Endothelial cell of umbilical vein (primary cell): ENCODE data around the gene APBB3. TPM values are rescaled to one million over a fixed set of nuclear protein-coding genes. Genes with fewer than 3 reads are reported as not detected.
"Not testable (repeated sequence)": the region's sequence is repeated elsewhere in the genome, so short reads cannot be mapped to it uniquely, and the experiment has no call there.

Experiments
- BruUV-seq: library from RNA; stranded (reverse); fragments of 400-500 nt; replicated peaks from 2 replicates; lab custom pipeline; 2021; lab: Mats Ljungman, UMichigan
- CTCF ChIA-PET: fragments of 300-600, 350-600 bp; sonication (Branson Sonifier 250); formaldehyde crosslinking; loops from one replicate; lab custom pipeline; 2021; ENCODE audit warnings: antibody characterized with exemption, inconsistent platforms; lab: Charles Lee
- POLR2A ChIA-PET: fragments of 300-600, 350-600 bp; sonication (Branson Sonifier 250); formaldehyde crosslinking; loops from one replicate; lab custom pipeline; 2021; ENCODE audit warnings: antibody characterized with exemption, inconsistent platforms; lab: Charles Lee
- DNase-seq: peaks from one replicate; pipeline ENCODE4 v3.0.0-alpha.2; 2011; ENCODE audit warnings: low read depth, low spot score
- FAIRE-seq: peaks from 2 replicates; lab custom pipeline; 2011; peaks lifted over from hg19 to GRCh38; lab: Jason Lieb, UNC
- H2AFZ ChIP-seq: 2 replicates; pipeline ENCODE4 v1.6.0; 2012; ENCODE audit warnings: low read depth, low read length, control low read depth, inconsistent platforms
- H3K27ac ChIP-seq: 2 replicates; pipeline ENCODE4 v1.5.1; 2011; ENCODE audit warnings: low read depth, mild to moderate bottlenecking, control low read depth, low read length, moderate library complexity; ENCODE audit not compliant: insufficient read depth
- H3K27me3 ChIP-seq, 2 experiments: 2 replicates each; pipeline versions ENCODE4 v1.6.0 to v1.6.1; 2011; ENCODE audit warnings: low read length in 2 of 2, mixed read lengths in 1 of 2; ENCODE audit not compliant: control insufficient read depth in 2 of 2, insufficient read depth in 2 of 2
- H3K36me3 ChIP-seq, 2 experiments: 2 replicates in 1 of 2; 3 replicates in 1 of 2; pipeline ENCODE4 v1.5.1; 2011; ENCODE audit warnings: low read length in 2 of 2, mild to moderate bottlenecking in 1 of 2, moderate library complexity in 1 of 2; ENCODE audit not compliant: control insufficient read depth in 2 of 2, insufficient read depth in 2 of 2; ENCODE audit errors: extremely low read depth in 1 of 2
- H3K4me1 ChIP-seq: 3 replicates; pipeline ENCODE4 v1.5.1; 2011; ENCODE audit warnings: mild to moderate bottlenecking, low read length; ENCODE audit not compliant: control insufficient read depth, insufficient read depth; ENCODE audit errors: extremely low read depth
- H3K4me2 ChIP-seq: 2 replicates; pipeline ENCODE4 v1.6.1; 2011; ENCODE audit warnings: low read length, control low read depth, mixed read lengths; ENCODE audit not compliant: insufficient read depth
- H3K4me3 ChIP-seq, 3 experiments: fragments of 200-600 bp in 1 of 3; sonication (generic), shearing (Covaris generic) in 1 of 3; replicated peaks in 1 of 3; 2 replicates each; pipeline ENCODE4 v1.5.1; 2011 to 2016; ENCODE audit warnings: control low read depth in 3 of 3, low read length in 3 of 3, mild to moderate bottlenecking in 2 of 3, inconsistent platforms in 1 of 3, low read depth in 1 of 3, moderate library complexity in 1 of 3; ENCODE audit not compliant: insufficient read depth in 1 of 3
- H3K79me2 ChIP-seq: 2 replicates; pipeline ENCODE4 v1.6.0; 2012; ENCODE audit warnings: low read length, inconsistent platforms; ENCODE audit not compliant: control insufficient read depth, insufficient read depth
- H3K9ac ChIP-seq: replicated peaks from 2 replicates; pipeline ENCODE3; 2011; ENCODE audit warnings: low read length, control low read depth; ENCODE audit not compliant: insufficient read depth; ENCODE audit errors: extremely low read depth
- H3K9me1 ChIP-seq: replicated peaks from 3 replicates; pipeline ENCODE4 v1.6.0; 2011; ENCODE audit warnings: mild to moderate bottlenecking, low read length; ENCODE audit not compliant: control insufficient read depth, insufficient read depth; ENCODE audit errors: extremely low read depth
- H3K9me3 ChIP-seq: replicated peaks from 2 replicates; pipeline ENCODE4 v1.5.1; 2012; ENCODE audit warnings: low read length, inconsistent platforms; ENCODE audit not compliant: control insufficient read depth, insufficient read depth
- H4K20me1 ChIP-seq: replicated peaks from 2 replicates; pipeline ENCODE3; 2011; ENCODE audit warnings: mild to moderate bottlenecking, low read length; ENCODE audit not compliant: control insufficient read depth, insufficient read depth; ENCODE audit errors: extremely low read depth
- CTCF ChIP-seq, 2 donors: IDR thresholded peaks; 1 replicate in 1 of 2; 2 replicates in 1 of 2; pipeline ENCODE4 v1.5.1; 2011; ENCODE audit warnings: low read length in 2 of 2, mild to moderate bottlenecking in 2 of 2, moderate library complexity in 2 of 2, control low read depth in 1 of 2, inconsistent platforms in 1 of 2, low read depth in 1 of 2; ENCODE audit not compliant: insufficient read depth in 1 of 2; ENCODE audit errors: extremely low read depth in 1 of 2
- EZH2 ChIP-seq: IDR thresholded peaks from 2 replicates; pipeline ENCODE4 v1.6.1; 2012; ENCODE audit warnings: borderline replicate concordance, low read depth, mild to moderate bottlenecking, moderate library complexity, low read length, inconsistent platforms; ENCODE audit not compliant: severe bottlenecking
- FOS ChIP-seq: IDR thresholded peaks from 2 replicates; pipeline ENCODE4 v1.6.1; 2011; ENCODE audit warnings: mild to moderate bottlenecking, low read length, moderate library complexity, borderline replicate concordance; ENCODE audit not compliant: insufficient read depth
- GATA2 ChIP-seq: IDR thresholded peaks from 2 replicates; pipeline ENCODE4 v1.7.0; 2011; ENCODE audit warnings: low read depth, mild to moderate bottlenecking, moderate library complexity, mixed read lengths, low read length; ENCODE audit not compliant: insufficient read length, insufficient read depth
- JUN ChIP-seq: IDR thresholded peaks from 2 replicates; pipeline ENCODE4 v1.6.1; 2011; ENCODE audit warnings: borderline replicate concordance, low read depth; ENCODE audit not compliant: insufficient read length, insufficient read depth
- MYC ChIP-seq: IDR thresholded peaks from one replicate; pipeline ENCODE4 v1.6.1; 2011; ENCODE audit warnings: mild to moderate bottlenecking, low read depth, low read length
- POLR2A ChIP-seq: IDR thresholded peaks from 2 replicates; pipeline ENCODE4 v1.6.1; 2012; ENCODE audit warnings: low read depth, mild to moderate bottlenecking, control low read depth, low read length
- POLR2AphosphoS5 ChIP-seq: IDR thresholded peaks from 2 replicates; pipeline ENCODE4 v1.6.1; 2012; ENCODE audit warnings: low read depth, mild to moderate bottlenecking, control low read depth, low read length, moderate library complexity; ENCODE audit not compliant: insufficient read depth
- dilution Hi-C: fragments of 300-500 bp; cut with MboI; formaldehyde crosslinking; loops from one replicate; pipeline ENCODE4 v1.15.0; 2019; ENCODE audit warnings: low sequenced_read_pairs; ENCODE audit not compliant: extremely low pct_ligation_motif_present
- intact Hi-C: fragments of 100-400 bp; cut with micrococcal nuclease; formaldehyde crosslinking; loops from one replicate; pipeline ENCODE4 v1.10.0; 2022
- polyA plus RNA-seq, 4 experiments: library from polyadenylated mRNA; depleted of rRNA in 3 of 4; stranded (reverse) in 3 of 4; unstranded in 1 of 4; fragments of >200 nt; gene quantifications; 2 replicates each; pipeline versions ENCODE4 v1.2.1 to v1.2.3, GENCODE V29; 2011 to 2012; ENCODE audit warnings: missing spikeins in 1 of 4
- total RNA-seq: library from RNA; stranded (reverse); gene quantifications from 2 replicates; pipeline ENCODE4 v1.2.3, GENCODE V29; 2021
- TF ChIP-seq, protein P1 (sequence below): IDR thresholded peaks from 2 replicates; pipeline ENCODE4 v1.6.1; 2011; ENCODE audit not compliant: insufficient read depth, insufficient read length

Gene APBB3
- total and polyA plus RNA-seq, 2 donors (not counting 3 experiments of a cell fraction or from before 2014, with no cell fraction given), result 12.1 to 22.8 TPM

DNA sequence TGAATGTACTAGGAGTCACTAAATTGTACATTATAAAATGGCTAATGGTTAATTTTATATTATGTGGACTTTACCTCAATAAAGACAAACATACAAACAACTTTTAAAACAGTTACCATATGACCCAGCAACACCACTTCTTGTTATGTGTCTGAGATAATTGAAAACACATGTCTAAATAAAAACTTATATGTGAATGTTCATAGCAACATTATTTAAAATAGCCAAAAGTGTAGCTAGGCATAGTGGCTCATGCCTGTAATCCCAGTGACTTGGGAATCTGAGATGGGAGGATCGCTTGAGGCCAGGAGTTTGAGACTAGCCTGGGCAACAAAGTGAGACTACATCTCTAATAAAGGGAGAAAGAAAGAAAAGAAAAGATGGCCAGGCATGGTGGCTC is 23.1 kb upstream of the APBB3 start:
- no peaks in the 10 kb centered on the region for H3K9me1 ChIP-seq
- no peak overlapping the region for H2AFZ ChIP-seq
- FAIRE-seq (no peak), DNase-seq (no peak)
- no peaks in the 10 kb centered on the region for H3K27me3 ChIP-seq
- no peaks in the 10 kb centered on the region for H3K9me3 ChIP-seq
- no peaks in the 10 kb centered on the region for H3K79me2 ChIP-seq
- CTCF ChIA-PET, result interaction anchor here (1.3 to 2.3 kb wide), 2 partner anchors 11 to 224 kb away, joined by 5 to 10 read pairs; no protein-coding TSS in a partner anchor
- BruUV-seq, result no TSS peak
- intact Hi-C loops, result no loop called here
- dilution Hi-C loops, result no loop called here
- H4K20me1 ChIP-seq, result no peaks in the 10 kb centered on the region
- peaks cover 23% of the 10 kb centered on the region for H3K4me1 ChIP-seq
- POLR2A ChIA-PET, result no interaction called here
- no peak overlapping the region for H3K4me3 ChIP-seq
- H3K36me3 ChIP-seq, result no peaks in the 10 kb centered on the region
- no peak overlapping the region for H3K27ac ChIP-seq
- no peak for TF ChIP-seq EZH2
- no peak for TF ChIP-seq CTCF (IDR thresholded peaks at IDR 0.05; ENCODE audit: extremely low read depth in 1 of 2, insufficient read depth in 1 of 2, low read depth in 1 of 2, low read length in 2 of 2)
- TF ChIP-seq, protein P1, sequence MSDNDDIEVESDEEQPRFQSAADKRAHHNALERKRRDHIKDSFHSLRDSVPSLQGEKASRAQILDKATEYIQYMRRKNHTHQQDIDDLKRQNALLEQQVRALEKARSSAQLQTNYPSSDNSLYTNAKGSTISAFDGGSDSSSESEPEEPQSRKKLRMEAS, result no peak
- no peak for TF ChIP-seq JUN
- no peak for TF ChIP-seq FOS
- TF ChIP-seq GATA2, result no peak
- TF ChIP-seq POLR2A, result no peak
- TF ChIP-seq MYC, result no peak
- no peak for TF ChIP-seq POLR2AphosphoS5
- H3K4me2 ChIP-seq, result no peak overlapping the region
- no peak overlapping the region for H3K9ac ChIP-seq

DNA sequence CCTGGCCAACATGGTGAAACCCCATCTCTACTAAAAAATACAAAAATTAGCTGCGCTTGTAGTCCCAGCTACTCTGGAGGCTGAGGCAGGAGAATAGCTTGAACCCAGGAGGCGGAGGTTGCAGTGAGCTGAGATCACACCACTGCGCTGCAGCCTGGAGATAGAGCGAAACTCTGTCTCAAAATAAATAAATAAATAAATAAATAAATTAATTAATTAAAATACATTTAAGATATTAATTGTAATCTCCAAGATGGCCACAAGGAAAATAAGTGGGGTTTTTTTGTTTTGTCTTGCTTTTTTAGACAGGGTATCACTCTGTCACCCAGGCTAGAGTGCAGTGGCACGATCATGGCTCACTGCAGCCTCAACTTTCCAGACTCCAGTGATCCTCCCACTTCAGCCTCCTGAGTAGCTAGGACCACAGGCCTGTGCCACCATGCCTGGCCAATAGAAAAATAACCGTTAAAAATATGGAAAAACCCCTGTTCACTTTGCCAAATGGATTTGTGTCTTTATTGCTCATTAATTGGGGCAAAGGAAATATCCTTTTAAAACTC is 14.9 kb upstream of the APBB3 start:
- CTCF ChIA-PET, result interaction anchor here (0.6 to 8.1 kb wide), 6 partner anchors 10 to 60 kb away, joined by 3 to 108 read pairs (median 4); partner anchors contain the start of gene CD14
- H3K9me3 ChIP-seq, BruUV-seq, H3K27ac ChIP-seq, POLR2A ChIA-PET, H4K20me1 ChIP-seq, H3K36me3 ChIP-seq, H3K79me2 ChIP-seq, H3K27me3 ChIP-seq, FAIRE-seq, intact Hi-C loops, DNase-seq, H3K9ac ChIP-seq, dilution Hi-C loops, H3K9me1 ChIP-seq, H3K4me3 ChIP-seq, H3K4me2 ChIP-seq, H2AFZ ChIP-seq, H3K4me1 ChIP-seq: not testable (repeated sequence)
